MM.1S (cell line): ENCODE data around the gene SPANXA1.
"Not testable (repeated sequence)": the region's sequence is repeated elsewhere in the genome, so short reads cannot be mapped to it uniquely, and the experiment has no call there.

Source experiments
- DNase-seq: peaks from one replicate; pipeline ENCODE4 v3.0.0-alpha.2; 2015
- H2AFZ ChIP-seq: fragments of 300-600 bp; sonication (generic); 2 replicates; pipeline ENCODE4 v1.6.0; 2016; ENCODE audit warnings: antibody characterized with exemption, low read length
- H3F3A ChIP-seq: fragments of 300-600 bp; sonication (generic); 2 replicates; pipeline ENCODE4 v1.6.1; 2016; ENCODE audit warnings: mild to moderate bottlenecking, antibody characterized with exemption, low read length, moderate library complexity, mixed read lengths; ENCODE audit not compliant: insufficient read depth
- H3K27ac ChIP-seq: fragments of 300-600 bp; sonication (generic); 2 replicates; pipeline ENCODE4 v1.5.1; 2016; ENCODE audit warnings: mild to moderate bottlenecking, low read length
- H3K27me3 ChIP-seq: fragments of 300-600 bp; sonication (generic); replicated peaks from 2 replicates; pipeline ENCODE4 v1.6.0; 2016; ENCODE audit warnings: low read length; ENCODE audit not compliant: insufficient read depth
- H3K36me3 ChIP-seq: fragments of 300-600 bp; sonication (generic); replicated peaks from 2 replicates; pipeline ENCODE4 v1.6.1; 2016; ENCODE audit warnings: mild to moderate bottlenecking, low read length, mixed read lengths; ENCODE audit not compliant: insufficient read depth
- H3K4me1 ChIP-seq: fragments of 300-600 bp; sonication (generic); 2 replicates; pipeline ENCODE4 v1.6.1; 2016; ENCODE audit warnings: low read length, mixed read lengths
- H3K4me2 ChIP-seq: fragments of 300-600 bp; sonication (generic); 2 replicates; pipeline ENCODE4 v1.6.0; 2016; ENCODE audit warnings: low read depth, low read length
- H3K4me3 ChIP-seq: fragments of 300-600 bp; sonication (generic); 2 replicates; pipeline ENCODE4 v1.5.1; 2016; ENCODE audit warnings: low read length, mixed read lengths
- H3K79me2 ChIP-seq: fragments of 300-600 bp; sonication (generic); 2 replicates; pipeline ENCODE4 v1.6.1; 2016; ENCODE audit warnings: mixed run types, low read length, mixed read lengths
- H3K9ac ChIP-seq: fragments of 300-600 bp; sonication (generic); 2 replicates; pipeline ENCODE4 v1.6.1; 2016; ENCODE audit warnings: low read length, mixed read lengths
- H3K9me2 ChIP-seq: fragments of 300-600 bp; sonication (generic); replicated peaks from 2 replicates; pipeline ENCODE4 v1.6.1; 2016; ENCODE audit warnings: mild to moderate bottlenecking, low read length, mixed read lengths; ENCODE audit not compliant: insufficient read depth
- H3K9me3 ChIP-seq: fragments of 300-600 bp; sonication (generic); replicated peaks from 2 replicates; pipeline ENCODE4 v1.6.1; 2016; ENCODE audit warnings: mild to moderate bottlenecking, low read length, mixed read lengths; ENCODE audit not compliant: insufficient read depth
- H4K20me1 ChIP-seq: fragments of 300-600 bp; sonication (generic); 2 replicates; pipeline ENCODE4 v1.6.1; 2016; ENCODE audit warnings: mild to moderate bottlenecking, low read length, moderate library complexity, mixed read lengths; ENCODE audit not compliant: insufficient read depth
- EZH2 ChIP-seq: fragments of 300-600 bp; sonication (generic); optimal IDR thresholded peaks from 2 replicates; pipeline ENCODE3; 2017; ENCODE audit warnings: low read depth, mild to moderate bottlenecking, antibody characterized with exemption, low read length, mixed read lengths
- EZH2phosphoT487 ChIP-seq: fragments of 300-600 bp; sonication (generic); IDR thresholded peaks from 2 replicates; pipeline ENCODE4 v1.6.1; 2018; ENCODE audit warnings: antibody characterized with exemption, low read length
- TF ChIP-seq, protein P1 (sequence below): fragments of 300-600 bp; sonication (generic); IDR thresholded peaks from 2 replicates; pipeline ENCODE4 v1.5.1; 2016; ENCODE audit warnings: antibody characterized with exemption, low read length, mixed read lengths

SPANXA1 gene, protein sequence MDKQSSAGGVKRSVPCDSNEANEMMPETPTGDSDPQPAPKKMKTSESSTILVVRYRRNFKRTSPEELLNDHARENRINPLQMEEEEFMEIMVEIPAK

GRCh38 chrX:141584638-141585037 is at the start of gene SPANXA1:
SPANXA1 (minus strand) TSS chrX:141584738; CDS start chrX:141584678, 60 bp downstream.
- H3K27ac ChIP-seq, H3K9me2 ChIP-seq, H2AFZ ChIP-seq, H3K4me1 ChIP-seq, H3K9me3 ChIP-seq, H3K36me3 ChIP-seq, DNase-seq, H3K4me3 ChIP-seq, H3K4me2 ChIP-seq, H3F3A ChIP-seq, H3K9ac ChIP-seq, H4K20me1 ChIP-seq, H3K27me3 ChIP-seq, H3K79me2 ChIP-seq: not testable (repeated sequence)

DNA sequence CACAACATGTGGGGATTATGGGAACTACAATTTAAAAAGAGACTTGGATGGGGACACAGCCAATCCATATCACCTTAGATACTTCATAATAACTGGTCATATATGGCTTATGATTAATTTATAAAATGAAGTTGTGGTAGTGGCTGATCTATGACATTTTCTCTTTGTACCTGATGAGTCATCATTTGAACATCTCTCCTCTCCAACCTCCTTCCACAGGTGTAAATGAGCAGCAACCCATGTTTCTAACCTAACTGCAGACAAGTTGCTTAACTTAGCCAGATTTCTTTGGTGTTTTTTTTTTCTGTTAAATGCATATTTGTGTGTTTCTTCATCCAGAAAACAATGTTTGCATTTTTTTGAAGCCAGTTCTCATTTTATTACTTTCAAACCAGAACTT is 47.6 kb upstream of the SPANXA1 start:
- H2AFZ ChIP-seq, result no peak overlapping the region
- H4K20me1 ChIP-seq, result no peaks in the 10 kb centered on the region
- H3K4me1 ChIP-seq, result no peaks in the 10 kb centered on the region
- TF ChIP-seq EZH2 (no peak), EZH2phosphoT487 (no peak)
- TF ChIP-seq, protein P1, sequence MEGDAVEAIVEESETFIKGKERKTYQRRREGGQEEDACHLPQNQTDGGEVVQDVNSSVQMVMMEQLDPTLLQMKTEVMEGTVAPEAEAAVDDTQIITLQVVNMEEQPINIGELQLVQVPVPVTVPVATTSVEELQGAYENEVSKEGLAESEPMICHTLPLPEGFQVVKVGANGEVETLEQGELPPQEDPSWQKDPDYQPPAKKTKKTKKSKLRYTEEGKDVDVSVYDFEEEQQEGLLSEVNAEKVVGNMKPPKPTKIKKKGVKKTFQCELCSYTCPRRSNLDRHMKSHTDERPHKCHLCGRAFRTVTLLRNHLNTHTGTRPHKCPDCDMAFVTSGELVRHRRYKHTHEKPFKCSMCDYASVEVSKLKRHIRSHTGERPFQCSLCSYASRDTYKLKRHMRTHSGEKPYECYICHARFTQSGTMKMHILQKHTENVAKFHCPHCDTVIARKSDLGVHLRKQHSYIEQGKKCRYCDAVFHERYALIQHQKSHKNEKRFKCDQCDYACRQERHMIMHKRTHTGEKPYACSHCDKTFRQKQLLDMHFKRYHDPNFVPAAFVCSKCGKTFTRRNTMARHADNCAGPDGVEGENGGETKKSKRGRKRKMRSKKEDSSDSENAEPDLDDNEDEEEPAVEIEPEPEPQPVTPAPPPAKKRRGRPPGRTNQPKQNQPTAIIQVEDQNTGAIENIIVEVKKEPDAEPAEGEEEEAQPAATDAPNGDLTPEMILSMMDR, result no peak
- no peaks in the 10 kb centered on the region for H3K79me2 ChIP-seq
- H3K4me2 ChIP-seq, result no peak overlapping the region
- H3K9me2 ChIP-seq, result no peaks in the 10 kb centered on the region
- H3F3A ChIP-seq, result no peaks in the 10 kb centered on the region
- H3K27ac ChIP-seq, result no peak overlapping the region
- no peak overlapping the region for H3K4me3 ChIP-seq
- H3K9me3 ChIP-seq, result no peaks in the 10 kb centered on the region
- H3K9ac ChIP-seq, result no peak overlapping the region
- H3K27me3 ChIP-seq, result no peaks in the 10 kb centered on the region
- DNase-seq, result no peak
- no peaks in the 10 kb centered on the region for H3K36me3 ChIP-seq

DNA sequence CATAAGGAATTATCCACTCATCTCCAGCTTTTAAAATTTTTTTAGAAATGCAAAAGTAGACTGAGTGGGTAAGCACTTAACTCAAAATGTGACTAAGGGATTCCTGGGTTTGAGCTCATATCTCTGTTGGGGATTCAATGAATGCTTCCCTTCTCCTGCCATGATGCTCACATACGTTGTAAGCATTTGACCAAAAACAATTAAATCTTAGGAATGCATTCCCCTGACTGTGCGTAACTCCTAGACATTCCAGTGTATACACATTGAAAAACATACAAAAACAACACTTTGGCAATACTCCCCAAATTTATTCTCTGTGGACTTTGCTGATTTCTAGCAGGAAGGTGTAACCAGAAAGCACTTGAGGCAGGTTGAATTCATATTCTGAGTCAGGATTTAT is 34.8 kb upstream of the SPANXA1 start:
- H3K9me2 ChIP-seq, result no peaks in the 10 kb centered on the region
- no peaks in the 10 kb centered on the region for H3K79me2 ChIP-seq
- TF ChIP-seq EZH2, result no peak
- TF ChIP-seq EZH2phosphoT487, result no peak
- TF ChIP-seq, protein P1, result no peak
- H4K20me1 ChIP-seq, result no peaks in the 10 kb centered on the region
- no peak overlapping the region for H2AFZ ChIP-seq
- no peaks in the 10 kb centered on the region for H3K27me3 ChIP-seq
- H3K27ac ChIP-seq, result no peak overlapping the region
- H3K4me2 ChIP-seq, result no peak overlapping the region
- H3K4me3 ChIP-seq, result no peak overlapping the region
- H3F3A ChIP-seq, result no peaks in the 10 kb centered on the region
- H3K9me3 ChIP-seq, result no peaks in the 10 kb centered on the region
- no peak for DNase-seq
- no peaks in the 10 kb centered on the region for H3K4me1 ChIP-seq
- no peaks in the 10 kb centered on the region for H3K36me3 ChIP-seq
- no peak overlapping the region for H3K9ac ChIP-seq

DNA sequence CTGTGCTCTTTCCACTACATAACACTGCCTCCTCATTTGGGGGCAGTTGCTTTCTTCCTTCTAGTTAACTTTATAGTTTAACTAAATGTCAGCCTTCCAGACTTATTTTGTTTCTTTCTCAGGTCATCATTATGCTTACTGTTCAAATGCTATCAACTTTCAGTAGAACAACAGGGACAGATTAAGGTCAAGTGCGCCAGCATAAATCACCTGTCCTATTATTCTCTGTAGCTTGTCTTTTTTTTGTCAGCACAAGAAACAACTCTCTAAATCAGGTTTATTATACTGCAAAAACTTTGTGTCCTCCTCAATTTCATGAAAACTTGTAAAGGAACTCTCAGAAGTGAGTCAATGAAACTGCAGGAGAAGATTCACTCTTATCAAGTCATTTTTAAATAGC is 24.6 kb upstream of the SPANXA1 start:
- Histone ChIP-seq H3K4me3 (no peak overlapping the region), H3K9ac (no peak overlapping the region)

DNA sequence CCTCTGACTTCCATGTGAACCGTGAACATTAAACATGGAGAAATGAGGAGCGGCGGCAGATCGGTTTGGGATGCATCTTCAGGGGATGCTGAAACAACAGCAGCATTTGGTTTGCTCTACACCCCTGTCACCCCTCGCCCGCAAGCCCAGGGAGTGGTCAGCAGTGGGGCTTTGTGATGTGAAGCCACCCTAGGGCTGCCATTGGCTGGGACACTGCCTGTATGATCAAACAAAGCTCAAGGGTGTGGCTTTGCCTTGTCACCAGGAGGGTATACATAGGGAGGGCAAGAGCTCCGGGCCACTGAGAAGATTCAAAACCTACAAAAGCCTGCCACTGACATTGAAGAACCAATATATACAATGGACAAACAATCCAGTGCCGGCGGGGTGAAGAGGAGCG is 4.9 kb upstream of the SPANXA1 start, which contains the start of gene SPANXA2:
SPANXA2 (plus strand) TSS at position 301 of the 400 bp plus-strand sequence; CDS start at position 361, 60 bp downstream.
- H3K36me3 ChIP-seq, H3F3A ChIP-seq, H3K9ac ChIP-seq, H3K27me3 ChIP-seq, H3K9me3 ChIP-seq, H3K4me1 ChIP-seq, H3K27ac ChIP-seq, H2AFZ ChIP-seq, DNase-seq, H3K9me2 ChIP-seq, H3K4me2 ChIP-seq, H3K79me2 ChIP-seq, H3K4me3 ChIP-seq, H4K20me1 ChIP-seq: not testable (repeated sequence)

More for the DNA sequence above, 24.6 kb upstream of the SPANXA1 start:
- no peaks in the 10 kb centered on the region for H3K36me3 ChIP-seq
- no peak overlapping the region for H3K27ac ChIP-seq
- TF ChIP-seq EZH2phosphoT487, result no peak
- no peak for TF ChIP-seq EZH2
- TF ChIP-seq, protein P1, result no peak
- no peaks in the 10 kb centered on the region for H3K9me3 ChIP-seq
- no peaks in the 10 kb centered on the region for H3K27me3 ChIP-seq
- no peaks in the 10 kb centered on the region for H3K79me2 ChIP-seq
- no peaks in the 10 kb centered on the region for H4K20me1 ChIP-seq
- no peak for DNase-seq
- H3K4me2 ChIP-seq, result no peak overlapping the region
- no peaks in the 10 kb centered on the region for H3K9me2 ChIP-seq
- no peaks in the 10 kb centered on the region for H3K4me1 ChIP-seq
- H2AFZ ChIP-seq, result no peak overlapping the region
- no peaks in the 10 kb centered on the region for H3F3A ChIP-seq

DNA sequence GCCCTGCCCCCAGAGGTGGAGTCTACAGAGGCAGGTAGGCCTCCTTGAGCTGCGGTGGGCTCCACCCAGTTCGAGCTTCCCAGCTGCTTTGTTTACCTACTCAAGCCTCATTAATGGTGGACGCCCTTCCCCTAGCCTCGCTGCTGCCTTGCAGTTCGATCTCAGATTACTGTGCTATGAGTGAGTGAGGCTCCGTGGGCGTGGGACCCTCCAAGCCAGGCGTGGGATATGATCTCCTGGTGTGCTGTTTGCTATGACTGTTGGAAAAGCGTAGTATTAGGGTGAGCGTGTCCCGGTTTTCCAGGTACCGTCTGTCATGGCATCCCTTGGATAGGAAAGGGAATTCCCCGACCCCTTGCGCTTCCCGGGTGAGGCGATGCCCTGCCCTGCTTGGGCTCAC is 42.0 kb downstream of the SPANXA1 start:
- H3K9me3 ChIP-seq, result not testable (repeated sequence)

More for the DNA sequence above, 42.0 kb downstream of the SPANXA1 start:
- not testable (repeated sequence) for H3K36me3 ChIP-seq, H3K27ac ChIP-seq, H3K79me2 ChIP-seq, H4K20me1 ChIP-seq, H3K4me1 ChIP-seq, H3K9ac ChIP-seq, H3K9me2 ChIP-seq, H3K27me3 ChIP-seq, H2AFZ ChIP-seq, H3F3A ChIP-seq, H3K4me3 ChIP-seq, DNase-seq, H3K4me2 ChIP-seq
